Glutamatergic neuron (in vitro differentiated cells): Measurements from ENCODE around the gene EIPR1. TPM values are rescaled to one million over a fixed set of nuclear protein-coding genes. Genes with fewer than 3 reads are reported as not detected.
"Not testable (repeated sequence)": the region's sequence is repeated elsewhere in the genome, so short reads cannot be mapped to it uniquely, and the experiment has no call there.

Experiments
- DNase-seq: peaks from one replicate; pipeline ENCODE4 v3.0.0; 2022
- H3K27ac Mint-ChIP-seq: one replicate; pipeline ENCODE4 v1.8.0; 2020; ENCODE audit warnings: mild to moderate bottlenecking, mixed read lengths, inconsistent platforms; ENCODE audit not compliant: unreplicated experiment
- H3K27me3 Mint-ChIP-seq: one replicate; pipeline ENCODE4 v1.8.0; 2020; ENCODE audit warnings: mild to moderate bottlenecking, moderate library complexity, mixed read lengths, inconsistent platforms; ENCODE audit not compliant: unreplicated experiment
- H3K36me3 Mint-ChIP-seq: one replicate; pipeline ENCODE4 v1.8.0; 2020; ENCODE audit warnings: mild to moderate bottlenecking, mixed read lengths, inconsistent platforms; ENCODE audit not compliant: unreplicated experiment
- H3K4me1 Mint-ChIP-seq: one replicate; pipeline ENCODE4 v1.8.0; 2020; ENCODE audit warnings: mild to moderate bottlenecking, low read depth, mixed read lengths, inconsistent platforms; ENCODE audit not compliant: unreplicated experiment
- H3K4me3 Mint-ChIP-seq: one replicate; pipeline ENCODE4 v1.8.0; 2020; ENCODE audit warnings: mild to moderate bottlenecking, mixed read lengths, inconsistent platforms; ENCODE audit not compliant: unreplicated experiment
- H3K9me3 Mint-ChIP-seq: one replicate; pipeline ENCODE4 v1.8.0; 2020; ENCODE audit warnings: mild to moderate bottlenecking, moderate library complexity, mixed read lengths, inconsistent platforms; ENCODE audit not compliant: unreplicated experiment
- total RNA-seq: library from RNA; stranded (reverse); fragmentation: NEBNext Ultra II Directional; extraction: Animal tissue kit (Norgen Biotek cat#: 25700); gene quantifications from one replicate; pipeline ENCODE4 v1.2.1, GENCODE V29; 2021; ENCODE audit not compliant: unreplicated experiment
- TF ChIP-seq, protein P1 (sequence below): fragments of 200-600 bp; sonication (generic); IDR thresholded peaks from one replicate; pipeline ENCODE4 v1.5.0; 2021; ENCODE audit not compliant: partially characterized antibody, unreplicated experiment

EIPR1 gene
- total RNA-seq, 1 donor from 2014 or later: 43.8 TPM

DNA sequence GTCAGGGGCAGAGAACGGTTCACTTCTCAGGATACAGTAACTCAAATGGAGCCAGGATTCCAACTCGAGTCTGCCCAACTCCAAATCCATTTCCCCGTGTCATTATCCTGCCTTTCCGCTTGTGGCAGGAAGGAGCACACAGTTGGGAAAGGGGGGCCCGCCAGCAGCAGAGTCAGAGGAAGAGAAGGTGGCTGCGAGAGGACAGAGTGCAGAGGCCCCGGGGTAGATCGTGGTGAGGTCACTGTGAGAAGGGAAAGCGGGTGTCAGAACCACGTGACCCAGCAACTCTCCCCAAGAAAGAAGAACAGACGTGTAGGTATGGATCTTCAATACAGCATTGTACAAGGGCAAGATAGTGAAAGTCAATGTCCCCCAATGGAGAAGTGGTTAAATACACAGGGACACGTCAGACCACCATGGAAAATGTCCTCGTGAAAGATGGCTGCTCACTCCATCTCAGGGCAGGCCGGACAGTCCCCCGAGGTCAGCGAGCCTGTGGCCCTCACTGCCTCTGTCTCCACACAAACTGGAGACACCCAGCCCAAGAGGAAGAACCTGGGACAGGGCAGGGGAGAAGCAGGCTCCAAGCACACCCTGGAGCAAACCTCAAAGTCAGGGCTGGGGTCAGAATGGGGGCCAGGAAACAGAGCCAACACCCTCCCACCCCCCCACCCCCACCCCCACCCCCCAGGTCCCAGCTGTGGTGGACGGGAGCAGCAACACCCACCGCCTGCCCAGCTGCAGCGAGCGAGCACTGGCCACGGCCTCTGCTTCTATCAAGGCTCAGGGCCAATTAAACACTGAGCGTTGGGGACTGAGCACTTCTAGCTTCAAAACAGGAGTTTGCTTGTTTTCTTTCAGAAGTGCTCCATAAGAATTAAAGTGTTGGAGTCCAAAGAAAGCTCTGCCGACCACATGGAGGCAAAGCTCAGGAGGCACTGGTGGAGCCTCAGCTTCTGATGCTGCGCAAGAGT, 92.7 kb downstream of the EIPR1 start:
- Mint-ChIP-seq H3K4me1 (peaks cover 22% of the 10 kb centered on the region), H3K27ac (no peak overlapping the region)
- DNase-seq: no peak

DNA sequence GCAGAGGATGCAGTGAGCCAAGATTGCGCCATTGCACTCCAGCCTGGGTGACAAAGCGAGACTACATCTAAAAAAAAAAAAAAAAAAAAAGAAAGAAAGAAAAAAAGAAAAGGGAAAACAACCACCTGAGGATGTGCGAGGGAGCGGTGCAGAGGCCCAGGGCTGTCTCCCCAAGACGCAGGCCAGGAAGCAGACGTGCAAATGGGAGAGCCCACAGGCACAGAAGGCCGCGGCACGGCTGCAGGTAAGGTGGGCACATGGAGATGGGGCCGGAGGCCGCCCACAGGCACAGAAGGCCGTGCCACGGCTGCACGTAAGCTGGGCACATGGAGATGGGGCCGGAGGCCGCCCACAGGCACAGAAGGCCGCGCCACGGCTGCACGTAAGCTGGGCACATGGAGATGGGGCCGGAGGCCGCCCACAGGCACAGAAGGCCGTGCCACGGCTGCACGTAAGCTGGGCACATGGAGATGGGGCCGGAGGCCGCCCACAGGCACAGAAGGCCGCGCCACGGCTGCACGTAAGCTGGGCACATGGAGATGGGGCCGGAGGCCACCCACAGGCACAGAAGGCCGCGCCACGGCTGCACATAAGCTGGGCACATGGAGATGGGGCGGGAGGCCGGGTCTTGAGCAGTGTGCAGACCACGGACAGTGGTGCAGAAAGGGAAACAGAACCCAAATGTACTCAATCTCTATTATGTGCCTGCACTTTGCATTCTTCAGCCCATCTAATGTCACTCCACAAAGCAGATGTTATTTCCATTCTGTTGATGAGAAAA, 93.6 kb downstream of the EIPR1 start:
- not testable (repeated sequence) for H3K27ac Mint-ChIP-seq, H3K4me3 Mint-ChIP-seq, DNase-seq, H3K27me3 Mint-ChIP-seq
- Mint-ChIP-seq H3K9me3 (peaks cover 20% of the 10 kb centered on the region), H3K36me3 (peaks cover 11% of the 10 kb centered on the region), H3K4me1 (peaks cover 17% of the 10 kb centered on the region)

More for the DNA sequence above, 92.7 kb downstream of the EIPR1 start:
- TF ChIP-seq, protein P1, sequence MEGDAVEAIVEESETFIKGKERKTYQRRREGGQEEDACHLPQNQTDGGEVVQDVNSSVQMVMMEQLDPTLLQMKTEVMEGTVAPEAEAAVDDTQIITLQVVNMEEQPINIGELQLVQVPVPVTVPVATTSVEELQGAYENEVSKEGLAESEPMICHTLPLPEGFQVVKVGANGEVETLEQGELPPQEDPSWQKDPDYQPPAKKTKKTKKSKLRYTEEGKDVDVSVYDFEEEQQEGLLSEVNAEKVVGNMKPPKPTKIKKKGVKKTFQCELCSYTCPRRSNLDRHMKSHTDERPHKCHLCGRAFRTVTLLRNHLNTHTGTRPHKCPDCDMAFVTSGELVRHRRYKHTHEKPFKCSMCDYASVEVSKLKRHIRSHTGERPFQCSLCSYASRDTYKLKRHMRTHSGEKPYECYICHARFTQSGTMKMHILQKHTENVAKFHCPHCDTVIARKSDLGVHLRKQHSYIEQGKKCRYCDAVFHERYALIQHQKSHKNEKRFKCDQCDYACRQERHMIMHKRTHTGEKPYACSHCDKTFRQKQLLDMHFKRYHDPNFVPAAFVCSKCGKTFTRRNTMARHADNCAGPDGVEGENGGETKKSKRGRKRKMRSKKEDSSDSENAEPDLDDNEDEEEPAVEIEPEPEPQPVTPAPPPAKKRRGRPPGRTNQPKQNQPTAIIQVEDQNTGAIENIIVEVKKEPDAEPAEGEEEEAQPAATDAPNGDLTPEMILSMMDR: no peak
- Mint-ChIP-seq H3K9me3 (peaks cover 20% of the 10 kb centered on the region), H3K36me3 (peaks cover 11% of the 10 kb centered on the region), H3K27me3 (peaks cover 7% of the 10 kb centered on the region), H3K4me3 (no peak overlapping the region)

GRCh38 chr2:3283206-3283605, 94.4 kb downstream of the EIPR1 start:
- no peak for DNase-seq
- H3K4me1 Mint-ChIP-seq: peaks cover 14% of the 10 kb centered on the region
- H3K27me3 Mint-ChIP-seq: peaks cover 7% of the 10 kb centered on the region
- peaks cover 11% of the 10 kb centered on the region for H3K36me3 Mint-ChIP-seq
- H3K9me3 Mint-ChIP-seq: peaks cover 23% of the 10 kb centered on the region
- H3K27ac Mint-ChIP-seq: no peak overlapping the region
- H3K4me3 Mint-ChIP-seq: no peak overlapping the region
- TF ChIP-seq, protein P1: no peak

GRCh38 chr2:3282056-3282998, 95.3 kb downstream of the EIPR1 start:
- H3K4me1 Mint-ChIP-seq: peaks cover 16% of the 10 kb centered on the region
- peaks cover 4% of the 10 kb centered on the region for H3K27me3 Mint-ChIP-seq
- no peak for DNase-seq
- TF ChIP-seq, protein P1: no peak
- H3K27ac Mint-ChIP-seq: no peak overlapping the region
- peaks cover 20% of the 10 kb centered on the region for H3K9me3 Mint-ChIP-seq
- no peak overlapping the region for H3K4me3 Mint-ChIP-seq
- H3K36me3 Mint-ChIP-seq: peaks cover 7% of the 10 kb centered on the region
